GM21619 (cell line): Measurements from ENCODE around the gene GIMAP8.
A peak's percentile ranks its signal among the peaks of the same experiment; 100 is the strongest.
"Not testable (repeated sequence)": the region's sequence is repeated elsewhere in the genome, so short reads cannot be mapped to it uniquely, and the experiment has no call there.

Experiments used
- ATAC-seq: cut with Tn5 transposase; IDR thresholded peaks from one replicate; pipeline ENCODE4 v1.9.1; 2021; ENCODE audit not compliant: unreplicated experiment

GIMAP8 gene

DNA sequence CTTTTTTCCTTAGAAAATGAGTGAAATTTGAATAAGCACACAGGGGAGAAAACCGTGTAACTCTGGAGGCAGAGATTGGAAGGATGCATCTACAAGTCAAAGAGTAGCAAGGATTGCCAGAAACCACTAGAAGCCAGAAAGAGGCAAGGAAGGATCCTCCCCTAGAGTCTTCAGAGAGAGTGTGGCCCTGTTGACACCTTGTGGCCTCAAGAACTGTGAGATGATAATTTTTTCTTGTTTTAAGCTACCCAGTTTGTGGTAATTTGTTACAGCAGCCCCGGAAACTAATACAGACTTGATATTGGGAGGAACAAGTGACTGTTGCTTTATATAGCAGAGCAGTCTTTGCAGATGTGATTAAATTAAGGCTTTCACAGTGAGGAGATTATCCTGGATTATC is 60.6 kb downstream of the GIMAP8 start:
- no peak for ATAC-seq

DNA sequence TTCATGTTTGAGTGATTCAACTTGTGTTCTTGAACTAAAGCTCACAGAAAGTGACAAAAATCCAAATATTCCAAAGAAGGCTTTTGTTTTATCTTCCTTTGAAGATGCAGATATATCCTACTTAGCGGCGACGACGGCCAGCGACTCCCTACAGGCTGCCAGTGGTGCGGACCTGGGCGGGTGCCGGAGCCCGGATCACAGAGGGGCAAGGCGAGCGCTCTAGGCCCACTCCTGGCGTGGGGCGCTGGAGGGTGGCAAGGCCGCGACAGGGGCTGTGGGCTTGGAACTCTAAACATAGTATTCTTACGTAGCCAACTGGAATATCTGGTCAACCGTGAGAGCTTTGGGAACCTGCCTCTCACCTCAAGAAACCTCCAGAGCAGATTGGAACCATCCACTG is 63.3 kb downstream of the GIMAP8 start:
- no peak for ATAC-seq

DNA sequence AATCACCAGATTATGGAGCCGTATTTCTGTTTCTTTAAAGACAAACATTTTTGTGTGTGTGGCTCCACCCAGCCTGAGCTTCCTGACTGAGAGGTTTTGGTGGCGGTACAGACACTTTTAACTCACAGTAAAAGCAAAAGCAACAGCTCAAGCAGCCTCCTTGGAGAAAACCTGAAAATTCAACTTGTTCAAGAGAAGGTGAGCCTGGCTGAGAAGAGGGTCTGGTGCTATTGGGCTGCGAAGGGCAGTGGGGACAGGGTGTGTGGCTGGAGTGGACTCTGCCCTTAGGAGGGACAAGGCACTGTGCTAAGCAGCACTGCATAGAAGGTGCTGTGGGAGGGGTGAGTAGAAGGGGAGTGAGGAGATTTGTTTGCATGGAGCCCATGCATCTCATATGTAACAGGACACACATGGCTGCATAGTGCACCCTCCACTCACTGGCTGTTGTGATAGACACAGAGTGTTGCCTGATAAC is 64.4 kb downstream of the GIMAP8 start, which contains the start of gene GIMAP7:
TSS of gene GIMAP7 (plus strand) at position 125 of the 475 bp plus-strand sequence. CDS start 5,103 bp downstream, outside the sequence.
- peak; percentile 58 for ATAC-seq

DNA sequence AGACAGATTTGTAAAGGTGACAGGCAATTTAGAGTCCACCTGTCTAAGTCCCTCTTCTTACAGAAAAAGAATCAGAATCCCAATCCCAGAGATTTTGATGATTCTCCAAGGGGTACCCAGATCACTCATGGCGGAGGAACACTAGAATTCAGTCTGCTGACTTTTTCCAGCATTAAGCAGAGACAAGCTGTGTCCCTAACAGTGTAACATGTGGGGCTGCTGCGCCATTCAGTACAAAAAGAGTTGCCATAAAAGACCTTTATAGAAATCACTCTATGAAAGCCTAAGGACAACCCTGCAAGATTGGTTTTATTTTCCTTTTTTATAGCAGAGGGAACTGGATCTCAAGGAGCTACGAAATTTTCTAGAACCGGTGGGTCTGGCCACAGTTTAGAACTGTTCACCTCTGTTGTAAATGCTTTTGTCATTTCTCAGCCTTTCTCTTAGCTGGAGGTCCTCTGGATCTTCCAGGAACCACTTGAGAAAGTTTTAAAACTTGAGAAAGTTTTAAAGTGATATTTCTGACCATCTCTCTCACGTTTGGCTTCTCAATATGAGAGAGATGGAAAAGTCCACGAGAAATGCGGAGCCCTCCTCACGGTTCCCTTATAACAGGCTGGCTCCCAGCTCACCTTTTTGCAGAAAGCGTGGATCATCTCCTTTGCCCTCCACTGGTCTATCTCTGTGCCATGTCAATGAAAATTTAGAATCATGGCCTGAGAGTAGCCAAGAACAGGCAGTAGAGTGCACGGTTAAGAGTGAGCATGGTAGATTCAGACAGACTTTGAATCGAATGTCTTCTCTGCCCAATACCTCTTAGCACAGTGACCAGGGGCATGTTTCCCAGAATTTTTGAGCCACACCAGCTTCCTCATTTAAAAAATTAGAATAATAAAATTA is 65.1 kb downstream of the GIMAP8 start:
- peak; percentile 12 for ATAC-seq

DNA sequence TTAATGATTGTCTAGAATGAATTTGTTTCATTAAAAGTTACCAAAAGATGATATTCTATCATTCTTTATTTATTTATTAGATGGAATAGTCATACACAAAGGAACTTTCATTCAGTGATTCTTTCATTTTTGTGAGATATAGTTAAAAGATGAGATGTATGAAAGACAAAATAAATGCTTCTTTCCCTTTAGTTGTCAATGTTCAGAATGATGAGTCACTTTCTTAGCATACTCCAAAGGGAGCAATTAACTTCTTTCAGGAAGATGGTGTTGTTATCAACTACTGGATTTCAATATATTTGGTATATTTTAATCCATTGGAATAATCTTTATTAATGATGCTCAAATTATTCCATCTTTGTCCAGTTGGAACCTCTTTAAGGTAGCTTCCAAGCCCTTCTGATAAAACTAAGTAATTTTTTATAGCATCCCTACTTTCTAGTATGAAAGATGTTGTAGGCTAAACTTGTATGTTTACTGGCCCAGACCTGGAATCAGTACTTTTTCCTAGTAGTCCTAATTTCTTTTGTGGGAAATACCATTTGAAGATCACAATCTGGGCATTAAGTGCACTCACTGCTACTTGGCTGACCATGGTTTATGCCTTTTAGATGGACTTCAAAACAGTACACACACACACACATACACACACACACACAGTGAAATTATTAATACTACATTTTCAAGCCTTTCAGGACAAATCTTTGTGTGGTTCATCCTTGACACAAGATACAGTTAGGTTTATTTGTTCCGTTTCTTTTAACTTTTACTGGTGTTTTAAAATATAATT is 66.7 kb downstream of the GIMAP8 start:
- no peak for ATAC-seq

DNA sequence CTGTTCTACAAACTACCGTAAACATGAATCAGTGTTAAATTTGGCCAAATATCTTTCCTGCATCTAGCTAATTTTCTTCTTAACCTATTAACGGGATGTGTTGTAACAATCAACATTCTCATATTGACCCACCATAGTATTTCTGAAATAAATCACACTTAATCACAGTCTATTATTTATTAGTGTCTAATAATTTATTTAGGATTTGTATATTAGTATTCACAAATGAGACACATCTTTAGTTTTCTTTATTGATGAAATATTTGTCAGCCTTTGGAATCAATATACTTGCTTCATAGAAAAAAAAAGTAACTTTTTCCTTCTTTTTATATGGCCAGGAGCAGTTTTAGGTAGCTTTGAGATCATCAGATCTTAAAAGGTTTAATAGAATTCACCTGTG is 68.9 kb downstream of the GIMAP8 start:
- no peak for ATAC-seq

DNA sequence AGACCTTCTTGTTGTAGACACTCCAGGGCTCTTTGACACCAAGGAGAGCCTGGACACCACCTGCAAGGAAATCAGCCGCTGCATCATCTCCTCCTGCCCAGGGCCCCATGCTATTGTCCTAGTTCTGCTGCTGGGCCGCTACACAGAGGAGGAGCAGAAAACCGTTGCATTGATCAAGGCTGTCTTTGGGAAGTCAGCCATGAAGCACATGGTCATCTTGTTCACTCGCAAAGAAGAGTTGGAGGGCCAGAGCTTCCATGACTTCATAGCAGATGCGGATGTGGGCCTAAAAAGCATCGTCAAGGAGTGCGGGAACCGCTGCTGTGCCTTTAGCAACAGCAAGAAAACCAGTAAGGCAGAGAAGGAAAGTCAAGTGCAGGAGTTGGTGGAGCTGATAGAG is 69.7 kb downstream of the GIMAP8 start:
- no peak for ATAC-seq

DNA sequence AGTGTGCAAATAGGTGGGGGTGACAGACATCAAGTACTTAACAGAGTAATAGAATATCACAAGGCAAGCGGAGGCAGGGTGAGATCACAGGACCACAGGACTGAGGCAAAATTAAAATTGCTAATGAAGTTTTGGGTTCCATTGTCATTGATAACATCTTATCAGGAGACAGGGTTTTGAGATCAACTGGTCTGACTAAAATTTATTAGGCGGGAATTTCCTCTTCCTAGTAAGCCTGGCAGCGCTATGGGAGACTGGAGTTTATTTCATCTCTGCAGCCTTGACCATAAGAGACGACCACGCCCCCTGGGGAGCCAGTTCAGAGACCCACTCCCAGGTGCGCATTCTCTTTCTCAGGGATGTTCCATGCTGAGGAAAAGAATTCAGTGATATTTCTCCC is 72.5 kb downstream of the GIMAP8 start:
- ATAC-seq: not testable (repeated sequence)

DNA sequence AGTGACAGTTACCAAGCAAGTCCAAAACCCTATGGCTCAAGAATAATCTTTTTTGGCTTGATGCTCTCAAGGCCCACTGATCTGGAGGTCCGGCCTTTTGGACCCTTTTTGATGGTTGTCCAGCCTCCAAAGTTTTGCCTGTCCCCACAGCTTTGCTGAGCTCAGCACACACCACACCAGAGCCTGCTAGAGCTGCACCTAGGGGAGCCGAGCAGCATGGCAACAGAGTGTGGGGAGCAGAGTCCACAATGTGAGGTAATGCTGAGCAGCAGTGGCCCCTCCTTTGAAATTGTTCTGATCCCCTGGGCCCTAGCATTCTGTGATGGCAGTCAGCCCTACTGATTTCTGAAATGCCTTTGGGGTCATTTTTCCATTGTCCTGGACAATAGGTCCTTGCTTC is 73.6 kb downstream of the GIMAP8 start:
- no peak for ATAC-seq
